RWPE1 (cell line): ENCODE data around the gene CCNG2.

ENCODE experiments used
- CTCF ChIA-PET: fragments of 350-600 bp; sonication (Branson Sonifier 250); formaldehyde crosslinking; extraction: SDS; loops from one replicate; lab custom pipeline; 2021; lab: Yijun Ruan, JAX
- POLR2A ChIA-PET: fragments of 400-600 bp; formaldehyde crosslinking; extraction: SDS; loops from one replicate; lab custom pipeline; 2020; ENCODE audit warnings: antibody characterized with exemption; ENCODE audit not compliant: low non-redundant PET; lab: Yijun Ruan, JAX
- DNase-seq: peaks from one replicate; pipeline ENCODE4 v3.0.0; 2012; ENCODE audit warnings: low spot score
- H3K27ac ChIP-seq: fragments of 450-650 bp; 2 replicates; pipeline ENCODE4 v1.5.1; 2017
- TF ChIP-seq, protein P1 (sequence below): fragments of 450-650 bp; conservative IDR thresholded peaks from 2 replicates; pipeline ENCODE4 v1.5.1; 2017; ENCODE audit warnings: low read depth, mild to moderate bottlenecking

The CCNG2 gene

DNA sequence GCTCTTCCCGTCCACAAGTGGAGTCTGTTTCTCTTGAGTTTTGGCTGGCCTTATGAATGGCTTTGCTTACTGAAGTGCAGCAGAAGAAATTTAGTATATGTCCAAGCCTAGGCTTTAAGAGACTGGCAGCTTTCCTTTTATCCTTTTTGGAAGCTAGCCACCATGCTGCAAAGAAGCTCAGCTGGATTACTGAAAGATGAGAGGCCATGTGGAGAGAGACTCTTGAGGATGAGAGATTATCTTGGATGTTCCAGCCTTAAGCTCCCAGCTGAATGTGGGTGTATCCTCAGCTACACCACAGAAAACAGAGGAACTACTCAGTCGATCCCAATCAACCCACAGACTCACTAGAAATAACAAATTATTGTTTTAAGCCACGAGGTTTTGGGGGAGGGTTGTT, 12.5 kb downstream of the CCNG2 start:
- CTCF ChIA-PET: no interaction called here
- no peak for DNase-seq
- POLR2A ChIA-PET: no interaction called here
- H3K27ac ChIP-seq: no peak overlapping the region
- TF ChIP-seq, protein P1, sequence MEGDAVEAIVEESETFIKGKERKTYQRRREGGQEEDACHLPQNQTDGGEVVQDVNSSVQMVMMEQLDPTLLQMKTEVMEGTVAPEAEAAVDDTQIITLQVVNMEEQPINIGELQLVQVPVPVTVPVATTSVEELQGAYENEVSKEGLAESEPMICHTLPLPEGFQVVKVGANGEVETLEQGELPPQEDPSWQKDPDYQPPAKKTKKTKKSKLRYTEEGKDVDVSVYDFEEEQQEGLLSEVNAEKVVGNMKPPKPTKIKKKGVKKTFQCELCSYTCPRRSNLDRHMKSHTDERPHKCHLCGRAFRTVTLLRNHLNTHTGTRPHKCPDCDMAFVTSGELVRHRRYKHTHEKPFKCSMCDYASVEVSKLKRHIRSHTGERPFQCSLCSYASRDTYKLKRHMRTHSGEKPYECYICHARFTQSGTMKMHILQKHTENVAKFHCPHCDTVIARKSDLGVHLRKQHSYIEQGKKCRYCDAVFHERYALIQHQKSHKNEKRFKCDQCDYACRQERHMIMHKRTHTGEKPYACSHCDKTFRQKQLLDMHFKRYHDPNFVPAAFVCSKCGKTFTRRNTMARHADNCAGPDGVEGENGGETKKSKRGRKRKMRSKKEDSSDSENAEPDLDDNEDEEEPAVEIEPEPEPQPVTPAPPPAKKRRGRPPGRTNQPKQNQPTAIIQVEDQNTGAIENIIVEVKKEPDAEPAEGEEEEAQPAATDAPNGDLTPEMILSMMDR: no peak

DNA sequence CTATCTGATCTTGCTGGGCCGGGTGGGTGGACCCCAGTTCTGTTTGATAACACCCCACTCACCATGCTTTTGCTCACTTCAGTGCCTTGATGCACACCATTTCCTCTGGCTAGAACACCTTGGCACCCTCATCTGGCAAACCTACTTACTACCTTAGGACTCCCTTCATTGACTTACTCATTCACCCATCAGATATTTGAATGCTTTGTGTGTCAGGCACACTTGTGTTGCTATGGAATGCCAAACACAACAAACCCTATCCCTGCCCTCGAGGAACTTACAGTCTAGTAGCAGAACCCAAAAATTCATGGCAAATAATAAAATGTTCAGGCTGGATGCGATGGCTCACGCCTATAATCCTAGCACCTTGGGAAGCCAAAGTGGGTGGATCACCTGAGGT, 13.9 kb downstream of the CCNG2 start:
- CTCF ChIA-PET: interaction anchor here (0.6 kb wide), 1 partner anchor 32 kb away, joined by 6 read pairs; no protein-coding TSS in a partner anchor
- no peak for DNase-seq
- H3K27ac ChIP-seq: no peak overlapping the region
- TF ChIP-seq, protein P1: no peak
- POLR2A ChIA-PET: no interaction called here

DNA sequence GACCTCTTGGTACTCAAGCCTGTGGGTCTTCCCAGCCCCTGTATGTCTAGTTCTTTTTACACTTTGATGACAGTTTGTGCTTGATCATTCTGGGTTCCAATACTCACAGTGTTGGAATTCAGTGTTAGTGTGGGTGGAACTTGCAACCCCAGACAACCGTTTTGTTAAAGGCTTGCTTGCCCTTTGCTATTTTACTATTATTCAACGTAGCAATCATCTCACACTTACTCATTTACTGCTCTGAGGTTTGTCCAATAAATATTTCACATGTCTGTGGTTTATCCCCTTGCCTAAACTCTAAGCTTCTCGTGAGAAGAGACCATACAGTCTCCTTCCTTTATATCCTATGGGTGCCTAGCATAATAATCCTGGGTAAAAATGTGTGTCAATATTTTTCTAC, 15.3 kb downstream of the CCNG2 start:
- ChIA-PET POLR2A (no interaction called here), CTCF (no interaction called here)
- DNase-seq: peak; percentile 67

DNA sequence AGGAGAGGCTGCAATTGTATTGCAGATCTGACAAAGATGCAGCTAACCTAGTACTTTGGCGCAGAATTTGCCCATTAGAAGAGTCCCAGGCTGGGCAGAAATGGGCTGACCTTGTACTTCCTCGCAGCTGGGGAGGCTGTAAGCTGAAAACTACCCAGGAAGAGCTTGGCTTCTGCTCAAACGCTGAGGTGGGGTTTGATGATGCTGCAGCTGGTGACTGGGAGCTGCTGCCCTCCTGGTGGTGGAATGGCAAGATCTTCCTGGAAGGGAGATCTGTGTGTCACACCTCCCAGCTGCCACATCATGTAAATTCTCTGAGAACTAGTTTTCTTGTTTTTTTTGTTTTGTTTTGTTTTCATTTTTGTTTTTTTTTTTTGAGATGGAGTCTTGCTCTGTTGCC, 17.4 kb downstream of the CCNG2 start:
- POLR2A ChIA-PET: no interaction called here
- DNase-seq: no peak
- CTCF ChIA-PET: interaction anchor here (0.7 kb wide), 1 partner anchor 79 kb away, joined by 5 read pairs; no protein-coding TSS in a partner anchor
- H3K27ac ChIP-seq: no peak overlapping the region
- TF ChIP-seq, protein P1: no peak

More for the DNA sequence above, 15.3 kb downstream of the CCNG2 start:
- TF ChIP-seq, protein P1: no peak
- no peak overlapping the region for H3K27ac ChIP-seq

DNA sequence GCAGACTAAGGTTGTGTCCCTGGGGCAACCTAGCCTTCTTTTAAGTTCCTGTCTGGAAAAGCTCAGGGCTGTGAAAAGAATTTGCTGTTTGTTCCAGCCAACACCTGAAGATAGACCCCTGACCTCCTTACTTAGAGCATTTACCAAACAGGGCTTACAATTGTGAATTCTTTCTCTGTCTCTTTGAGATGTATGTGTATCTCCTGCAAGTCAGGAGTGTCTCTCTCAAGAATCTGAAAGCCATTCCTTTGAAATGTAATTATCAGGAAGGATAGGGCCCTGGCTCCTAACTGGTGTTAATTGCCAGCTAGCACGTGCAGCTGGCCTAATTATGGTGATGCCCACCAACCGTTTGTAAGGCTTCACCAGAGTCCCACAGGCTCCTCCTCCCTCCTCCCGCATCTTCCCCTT, 18.2 kb downstream of the CCNG2 start:
- TF ChIP-seq, protein P1: no peak
- no peak for DNase-seq
- H3K27ac ChIP-seq: no peak overlapping the region
- CTCF ChIA-PET: no interaction called here
- POLR2A ChIA-PET: no interaction called here

DNA sequence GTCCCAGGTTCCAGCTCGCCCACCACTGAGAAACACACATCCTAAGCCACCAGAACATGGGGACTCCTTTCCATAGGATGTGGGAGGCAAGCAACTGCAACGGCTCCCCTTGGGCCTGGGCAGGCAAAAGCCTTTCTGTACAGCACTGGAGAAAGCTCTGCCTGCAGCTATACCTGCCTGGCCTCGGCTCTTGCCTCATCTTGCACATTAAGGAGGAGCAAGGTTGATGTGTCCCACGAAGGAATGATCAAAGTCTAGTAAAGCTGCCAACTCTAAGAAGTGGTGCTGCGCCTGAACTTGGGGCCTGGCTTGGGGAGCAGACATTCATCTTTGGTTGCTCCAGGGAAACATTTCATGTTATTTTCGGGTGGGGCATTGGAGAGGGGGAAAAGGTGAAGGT, 19.6 kb downstream of the CCNG2 start:
- CTCF ChIA-PET: interaction anchor here (0.5 to 1.1 kb wide), 3 partner anchors 17 to 665 kb away, joined by 3 to 7 read pairs (median 3); no protein-coding TSS in a partner anchor
- POLR2A ChIA-PET: no interaction called here
- H3K27ac ChIP-seq: no peak overlapping the region
- DNase-seq: no peak
- TF ChIP-seq, protein P1: no peak
